ENCODE measurements around the gene OR5M11.
"Not testable (repeated sequence)": the region's sequence is repeated elsewhere in the genome, so short reads cannot be mapped to it uniquely, and the experiment has no call there.

Gene OR5M11

GRCh38 chr11:56543157-56543556 is at the start of gene OR5M11:
Gene OR5M11 (minus strand): TSS chr11:56543257. CDS start chr11:56543257, 0 bp downstream.
- in situ Hi-C loops (cut with MboI; ENCODE audit: low sequenced_read_pairs) = no loop called here

DNA sequence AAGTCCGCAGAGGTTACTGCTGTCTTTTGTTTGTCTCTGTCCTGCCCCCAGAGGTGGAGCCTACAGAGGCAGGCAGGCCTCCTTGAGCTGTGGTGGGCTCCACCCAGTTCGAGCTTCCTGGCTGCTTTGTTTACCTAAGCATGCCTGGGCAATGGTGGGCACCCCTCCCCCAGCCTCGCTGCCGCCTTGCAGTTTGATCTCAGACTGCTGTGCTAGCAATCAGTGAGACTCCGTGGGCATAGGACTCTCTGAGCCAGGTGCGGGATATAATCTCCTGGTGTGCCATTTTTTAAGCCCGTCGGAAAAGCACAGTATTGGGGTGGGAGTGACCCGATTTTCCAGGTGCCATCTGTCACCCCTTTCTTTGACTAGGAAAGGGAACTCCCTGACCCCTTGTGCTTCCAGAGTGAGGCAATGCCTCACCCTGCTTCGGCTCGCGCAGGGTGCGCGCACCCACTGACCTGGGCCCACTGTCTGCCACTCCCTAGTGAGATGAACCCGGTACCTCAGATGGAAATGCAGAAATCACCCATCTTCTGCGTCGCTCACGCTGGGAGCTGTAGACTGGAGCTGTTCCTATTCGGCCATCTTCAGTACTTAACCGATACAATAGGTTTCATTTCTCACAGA is 49.1 kb upstream of the OR5M11 start:
- in situ Hi-C loops (cut with MboI; ENCODE audit: low sequenced_read_pairs) = not testable (repeated sequence)

GRCh38 chr11:56577621-56578020 is 34.6 kb upstream of the OR5M11 start, which contains the start of gene OR5M10:
Gene OR5M10 (minus strand): TSS chr11:56577721. CDS start chr11:56577721, 0 bp downstream.
- in situ Hi-C loops (cut with MboI; ENCODE audit: low sequenced_read_pairs) = no loop called here

DNA sequence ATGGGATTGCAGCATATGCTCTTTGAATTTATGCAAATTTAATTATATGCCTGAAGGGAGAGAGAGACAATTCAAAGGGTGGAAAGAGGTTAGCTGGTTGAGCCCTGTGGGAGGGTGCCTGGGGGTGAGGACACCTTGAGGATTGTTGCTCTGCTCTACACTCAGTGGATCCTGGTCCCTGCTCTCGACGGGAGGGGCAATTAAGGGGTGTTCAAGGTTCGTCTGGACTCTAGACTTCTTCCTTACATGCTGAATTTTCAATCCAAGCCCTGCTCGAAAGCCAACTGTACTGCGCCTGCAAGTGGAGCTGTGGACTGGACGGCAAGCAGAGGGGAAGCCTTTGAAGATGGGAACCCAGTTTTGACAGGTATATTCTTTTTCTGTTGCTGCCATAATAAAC is 15.5 kb upstream of the OR5M11 start:
- in situ Hi-C loops (cut with MboI; ENCODE audit: low sequenced_read_pairs) = no loop called here

GRCh38 chr11:56554691-56555090 is 11.6 kb upstream of the OR5M11 start:
- in situ Hi-C loops (cut with MboI; ENCODE audit: low sequenced_read_pairs) = not testable (repeated sequence)

- in situ Hi-C loops (cut with MboI; ENCODE audit: low sequenced_read_pairs) = no loop called here
These were observed 2.5 kb upstream of the OR5M11 start for GRCh38 chr11:56545531-56545930.

DNA sequence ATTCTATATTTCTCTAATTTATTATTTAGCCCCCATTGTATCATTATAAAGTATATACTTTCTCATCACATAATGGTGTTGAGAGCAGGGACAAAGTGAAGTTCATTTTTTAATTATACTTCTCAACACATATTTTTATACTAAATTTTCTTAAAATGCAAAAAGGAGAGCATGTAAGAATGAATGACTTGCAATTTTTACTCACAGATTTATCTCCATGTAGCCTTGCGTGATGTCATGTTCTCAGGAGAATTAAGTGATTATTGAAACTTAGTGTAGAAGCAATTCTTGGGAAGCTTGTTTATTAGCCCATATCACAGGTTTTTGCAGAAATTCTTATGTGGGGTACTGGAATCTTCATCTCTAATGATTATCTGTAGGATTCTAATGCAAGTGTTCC is 682 bp upstream of the OR5M11 start:
- in situ Hi-C loops (cut with MboI; ENCODE audit: low sequenced_read_pairs) = no loop called here

- in situ Hi-C loops (cut with MboI; ENCODE audit: low sequenced_read_pairs) = no loop called here
These were observed 9.9 kb downstream of the OR5M11 start for GRCh38 chr11:56533054-56533740.

DNA sequence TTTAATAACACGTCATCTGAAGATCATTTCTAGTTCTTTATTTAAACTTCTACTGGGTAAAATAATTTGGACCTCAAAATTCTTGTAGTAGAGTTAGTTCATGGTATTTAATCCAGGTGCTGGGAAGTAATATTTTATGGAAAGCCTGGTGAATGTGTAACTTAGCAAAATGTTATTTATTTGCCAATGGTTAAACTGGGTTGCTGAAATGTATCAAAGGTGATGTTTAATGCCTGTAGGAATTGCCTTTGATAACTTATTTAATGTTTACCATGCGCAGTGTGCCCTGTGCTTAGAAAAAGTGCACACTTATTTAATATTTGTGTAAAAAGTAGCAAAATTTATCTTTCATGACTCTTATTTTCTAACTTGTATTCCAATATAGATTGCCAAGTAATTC is 11.2 kb downstream of the OR5M11 start:
- in situ Hi-C loops (cut with MboI; ENCODE audit: low sequenced_read_pairs) = no loop called here

DNA sequence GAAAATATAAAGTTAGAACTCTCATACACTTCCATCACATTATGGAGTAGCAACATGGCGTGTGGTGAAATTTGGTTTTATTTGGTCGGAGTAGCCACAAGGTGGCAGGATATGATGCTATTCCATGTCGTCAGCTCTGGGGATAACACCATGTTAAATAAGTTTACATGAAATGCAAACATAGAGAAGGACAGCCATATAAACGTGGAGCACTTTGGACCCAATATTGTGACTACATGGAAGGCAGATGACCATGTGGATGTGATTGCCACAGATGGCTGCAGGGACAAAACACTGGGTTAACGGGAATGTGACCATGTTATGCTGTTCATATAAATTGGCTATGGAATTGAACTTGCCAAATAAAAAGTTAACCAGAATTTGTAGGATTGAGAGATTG is 21.0 kb downstream of the OR5M11 start:
- in situ Hi-C loops (cut with MboI; ENCODE audit: low sequenced_read_pairs) = no loop called here

DNA sequence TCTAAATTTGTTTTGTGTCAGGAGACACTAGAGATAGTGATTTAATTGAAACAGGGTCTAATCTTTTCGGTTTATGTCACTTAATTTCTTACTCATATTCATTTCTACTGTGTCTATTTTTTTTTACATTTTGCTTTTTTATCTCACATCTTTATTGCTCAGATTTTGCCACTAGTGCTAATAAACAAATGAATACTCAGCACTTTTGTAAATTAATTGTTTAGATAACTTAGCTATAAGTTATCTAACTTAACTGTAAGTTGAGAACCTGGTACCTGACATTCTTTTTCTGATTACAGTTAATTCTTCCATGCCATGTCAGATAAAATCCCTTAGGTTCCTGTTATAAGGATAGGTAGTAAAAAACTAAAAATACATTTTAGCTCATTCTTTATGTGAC is 29.8 kb downstream of the OR5M11 start:
- in situ Hi-C loops (cut with MboI; ENCODE audit: low sequenced_read_pairs) = no loop called here

- in situ Hi-C loops (cut with MboI; ENCODE audit: low sequenced_read_pairs) = no loop called here
These were observed 33.6 kb downstream of the OR5M11 start for GRCh38 chr11:56509439-56509838.

DNA sequence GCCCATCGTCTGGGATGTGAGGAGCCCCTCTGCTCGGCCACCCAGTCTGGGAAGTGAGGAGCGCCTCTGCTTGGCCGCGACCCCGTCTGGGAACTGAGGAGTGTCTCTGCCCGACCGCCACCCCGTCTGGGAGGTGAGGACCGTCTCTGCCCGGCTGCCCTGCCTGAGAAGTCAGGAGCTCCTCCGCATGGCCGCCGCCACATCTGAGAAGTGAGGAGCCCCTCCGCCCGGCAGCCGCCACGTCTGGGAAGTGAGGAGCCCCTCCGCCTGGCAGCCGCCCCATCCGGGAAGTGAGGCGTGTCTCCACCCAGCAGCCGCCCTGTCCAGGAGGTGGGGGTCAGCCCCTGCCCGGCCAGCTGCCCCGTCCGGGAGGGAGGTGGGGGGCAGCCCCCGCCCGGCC is 46.0 kb downstream of the OR5M11 start:
- in situ Hi-C loops (cut with MboI; ENCODE audit: low sequenced_read_pairs) = no loop called here

DNA sequence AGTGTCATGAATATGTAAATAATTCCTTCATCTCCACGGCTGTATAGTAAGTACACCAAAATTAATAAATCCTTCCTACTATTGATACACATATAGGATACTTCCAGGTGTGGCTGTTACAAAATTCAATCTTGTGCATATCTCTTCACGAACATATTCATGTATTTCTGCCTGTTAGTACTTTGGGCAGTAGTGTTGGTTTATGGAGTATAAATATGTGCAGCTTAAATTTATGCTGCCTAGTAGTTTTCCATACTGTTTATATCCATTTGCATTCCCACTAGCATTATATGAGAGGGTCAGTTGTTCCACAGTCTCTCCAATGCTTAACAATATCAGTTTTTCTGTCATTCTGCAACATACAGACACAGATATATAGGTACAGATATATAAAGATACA is 47.9 kb downstream of the OR5M11 start:
- in situ Hi-C loops (cut with MboI; ENCODE audit: low sequenced_read_pairs) = no loop called here

Data from HL-60/S4 (cell line).